Fibroblast of upper back skin (primary cell): Measurements from ENCODE around the gene CNOT2.
A peak's percentile ranks its signal among the peaks of the same experiment; 100 is the strongest.
"Not testable (repeated sequence)": the region's sequence is repeated elsewhere in the genome, so short reads cannot be mapped to it uniquely, and the experiment has no call there.

Experiments used
- DNase-seq: peaks from one replicate; pipeline ENCODE4 v3.0.0-alpha.2; 2013

Gene CNOT2

DNA sequence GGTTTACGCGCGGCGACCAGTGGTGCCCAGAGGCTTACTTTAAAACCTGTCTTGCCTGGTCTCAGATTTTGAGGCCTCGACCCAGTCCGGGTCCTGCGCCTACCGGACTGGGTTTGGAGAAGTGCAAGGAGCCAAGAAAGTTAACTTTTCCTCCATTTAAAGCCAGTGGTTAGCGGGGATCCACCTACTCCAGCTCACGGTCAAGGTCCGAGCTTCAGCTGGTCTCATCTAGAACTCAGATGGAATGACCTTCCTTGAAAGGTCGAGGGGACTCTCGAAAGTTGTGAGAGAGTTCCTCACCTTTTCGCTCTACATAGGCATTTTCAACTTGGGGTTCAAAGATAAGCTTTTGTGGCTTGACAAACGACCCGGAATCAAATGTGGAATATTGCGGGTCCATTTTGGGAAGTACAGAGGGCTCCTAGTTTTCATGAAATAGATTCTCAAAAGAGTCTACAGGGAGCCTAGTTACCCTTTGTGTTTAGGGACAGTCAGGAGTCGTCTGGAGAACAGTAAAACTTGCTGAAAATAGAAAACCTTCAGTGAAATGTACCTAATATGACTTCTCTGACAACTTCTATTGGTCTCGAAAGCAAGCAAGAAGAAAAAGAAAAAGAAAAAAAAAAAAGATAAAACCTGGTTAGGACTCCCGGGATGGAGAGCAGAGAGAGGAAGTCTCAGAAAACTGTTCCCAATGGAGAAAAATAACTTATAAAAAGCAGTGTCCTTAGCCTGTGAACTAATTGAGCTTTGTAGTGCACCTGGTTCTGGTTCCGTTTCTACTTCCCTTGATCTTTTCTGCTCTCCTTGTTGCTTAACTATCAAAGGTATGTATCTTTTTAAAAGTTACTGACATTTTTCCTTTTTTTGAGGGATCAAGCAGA lies 124.3 kb downstream of the CNOT2 start:
- DNase-seq = no peak

DNA sequence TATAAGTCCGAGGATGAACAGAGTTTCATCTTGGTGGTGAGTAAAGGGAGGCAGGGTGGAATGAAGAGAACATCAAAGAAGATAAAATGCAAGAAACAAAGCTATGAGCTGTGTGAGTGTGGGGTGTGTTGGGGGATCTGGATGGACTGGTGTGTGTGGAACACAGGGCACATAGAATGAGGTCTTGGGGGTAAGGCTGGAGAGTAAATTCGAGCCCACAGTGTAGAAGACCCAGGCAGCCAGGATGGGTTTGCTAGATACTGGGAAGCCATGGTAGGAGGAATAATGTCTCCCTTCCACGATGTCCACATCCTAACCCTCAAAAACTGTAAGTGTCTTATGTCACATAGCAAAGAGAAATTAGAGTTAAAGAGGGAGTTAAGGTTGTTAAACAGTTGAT lies 129.6 kb downstream of the CNOT2 start:
- DNase-seq = no peak

DNA sequence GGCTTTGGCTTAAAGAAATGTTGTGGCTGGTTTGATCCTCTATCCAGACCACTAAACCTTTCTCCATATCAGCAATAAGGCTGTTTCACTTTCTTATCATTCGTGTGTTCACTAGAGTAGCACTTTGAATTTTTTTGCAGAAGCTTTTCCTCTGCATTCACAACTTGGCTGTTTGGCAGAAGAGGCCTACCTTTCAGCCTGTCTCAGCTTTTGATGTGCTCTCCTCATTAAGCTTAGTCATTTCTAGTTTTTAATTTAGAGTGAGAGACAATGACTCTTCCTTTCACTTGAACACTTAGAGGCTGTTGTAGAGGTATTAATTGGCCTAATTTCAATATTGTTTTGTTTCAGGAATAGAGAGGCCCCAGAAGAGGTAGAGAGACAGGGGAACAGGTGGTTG lies 136.6 kb downstream of the CNOT2 start:
- DNase-seq = no peak

DNA sequence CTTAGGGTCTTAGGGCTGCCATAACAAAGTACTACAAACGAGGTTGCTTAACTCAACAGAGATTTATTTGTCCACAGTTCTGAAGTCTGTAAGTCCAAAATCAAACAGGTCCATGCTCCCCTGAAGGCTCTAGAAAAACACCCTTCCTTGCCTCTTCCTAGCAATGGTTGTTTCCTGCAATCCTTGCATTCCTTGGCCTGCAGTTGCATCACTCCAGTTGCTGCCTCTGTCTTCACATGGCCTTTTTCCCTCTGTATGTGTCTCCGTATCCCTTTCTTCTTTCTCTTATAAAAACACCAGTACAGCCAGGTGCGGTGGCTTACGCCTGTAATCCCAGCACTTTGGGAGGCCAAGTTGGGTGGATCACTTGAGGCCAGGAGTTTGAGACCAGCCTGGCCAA lies 140.3 kb downstream of the CNOT2 start:
- peak; percentile 44 for DNase-seq

DNA sequence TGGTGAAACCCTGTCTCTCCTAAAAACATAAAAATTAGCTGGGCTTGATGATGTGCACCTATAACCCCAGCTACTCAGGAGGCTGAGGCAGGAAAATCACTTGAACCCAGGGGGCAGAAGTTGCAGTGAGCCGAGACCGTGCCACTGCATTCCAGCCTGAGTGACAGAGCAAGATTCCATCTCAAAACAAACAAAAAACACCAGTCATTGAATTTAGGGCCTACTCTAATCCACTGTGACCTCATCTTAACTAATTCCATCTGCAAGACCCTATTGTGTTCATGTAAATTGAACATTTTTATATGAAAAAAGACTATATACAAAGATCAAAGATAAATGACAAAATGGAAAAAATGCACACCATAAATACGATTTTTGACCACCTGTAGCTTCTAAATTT lies 140.7 kb downstream of the CNOT2 start:
- DNase-seq = no peak

DNA sequence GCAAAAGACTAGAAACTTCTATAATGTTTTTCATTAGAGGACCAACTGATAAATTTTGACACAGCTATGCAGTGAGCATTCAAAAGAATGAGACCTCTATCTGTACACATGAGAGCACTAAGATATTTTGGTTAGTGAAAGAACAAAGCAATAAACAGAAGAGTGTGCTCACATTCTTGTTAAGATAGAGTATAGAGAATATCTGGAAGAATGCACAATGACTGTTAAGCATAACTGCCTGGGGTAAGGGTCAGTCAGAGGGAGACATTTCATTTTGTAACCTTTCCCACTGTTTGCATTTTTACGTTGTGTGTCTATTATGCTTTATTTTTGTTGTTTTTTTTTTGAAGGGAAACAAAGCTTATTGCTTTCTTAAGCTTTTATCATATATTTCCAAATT lies 143.5 kb downstream of the CNOT2 start:
- no peak for DNase-seq

DNA sequence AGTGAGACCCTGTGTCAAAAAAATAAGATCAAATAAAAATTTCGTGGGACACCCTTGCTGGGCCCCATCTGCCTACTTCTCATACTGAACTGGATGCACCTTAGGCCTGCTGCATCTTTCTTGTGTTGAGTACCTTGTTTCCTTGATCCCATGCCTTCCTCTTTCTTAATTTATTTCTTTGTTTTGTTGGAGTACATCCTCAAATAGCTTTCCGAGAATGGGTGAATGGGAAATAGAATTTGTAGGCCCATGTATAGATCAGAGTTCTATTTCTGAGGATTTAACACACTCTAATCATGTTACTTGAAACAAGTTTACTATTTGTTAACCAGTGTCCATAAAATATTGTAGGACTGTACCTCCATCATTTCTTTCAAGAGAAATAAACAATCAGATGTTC lies 146.4 kb downstream of the CNOT2 start:
- DNase-seq = no peak

DNA sequence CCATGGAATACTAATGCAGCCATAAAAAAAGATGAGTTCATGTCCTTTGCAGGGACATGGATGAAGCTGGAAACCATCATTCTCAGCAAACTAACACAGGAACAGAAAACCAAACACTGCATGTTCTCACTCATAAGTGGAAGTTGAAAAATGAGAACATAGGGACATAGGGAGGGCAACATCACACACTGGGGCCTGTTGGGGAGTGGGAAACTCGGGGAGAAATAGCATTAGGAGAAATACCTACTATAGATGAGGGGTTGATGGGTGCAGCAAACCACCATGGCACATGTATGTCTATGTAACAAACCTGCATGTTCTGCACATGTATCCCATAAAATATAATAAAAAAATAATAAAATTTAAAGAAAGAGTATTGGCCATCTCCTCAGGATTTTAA lies 149.4 kb downstream of the CNOT2 start:
- not testable (repeated sequence) for DNase-seq

DNA sequence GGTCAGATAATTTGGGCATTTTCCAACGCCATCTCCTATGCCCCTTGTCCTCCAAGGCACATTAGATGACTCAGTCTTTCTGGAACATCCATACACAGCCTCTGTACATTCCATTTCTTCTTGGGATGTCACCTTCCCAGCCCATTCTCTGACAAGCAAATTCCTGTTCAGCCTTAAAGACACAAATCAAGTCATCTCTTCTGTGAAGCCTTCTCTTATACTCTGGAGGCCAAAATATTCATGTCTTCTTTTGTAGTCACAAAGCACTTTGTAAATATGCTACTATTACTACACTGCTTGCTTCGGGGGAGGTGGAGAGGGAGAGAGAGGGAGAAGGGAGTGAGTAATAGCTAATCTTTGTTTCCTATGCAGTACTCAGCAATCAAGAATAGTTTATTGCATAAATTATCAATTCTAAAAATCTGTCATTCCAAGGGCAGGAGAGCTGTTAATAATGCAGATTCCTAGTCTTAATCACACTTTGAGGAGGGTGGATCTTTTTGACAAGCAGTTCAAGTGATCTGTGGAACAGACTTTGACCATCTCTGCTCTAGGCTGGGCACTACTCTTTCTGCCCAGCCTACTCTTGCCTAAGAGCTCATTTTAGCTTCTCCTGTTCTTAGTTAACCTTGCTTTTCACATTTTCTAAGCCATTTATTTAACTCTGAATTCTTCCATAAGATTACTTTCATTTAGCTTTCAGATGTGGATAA lies 150.7 kb downstream of the CNOT2 start:
- peak; percentile 83 for DNase-seq

DNA sequence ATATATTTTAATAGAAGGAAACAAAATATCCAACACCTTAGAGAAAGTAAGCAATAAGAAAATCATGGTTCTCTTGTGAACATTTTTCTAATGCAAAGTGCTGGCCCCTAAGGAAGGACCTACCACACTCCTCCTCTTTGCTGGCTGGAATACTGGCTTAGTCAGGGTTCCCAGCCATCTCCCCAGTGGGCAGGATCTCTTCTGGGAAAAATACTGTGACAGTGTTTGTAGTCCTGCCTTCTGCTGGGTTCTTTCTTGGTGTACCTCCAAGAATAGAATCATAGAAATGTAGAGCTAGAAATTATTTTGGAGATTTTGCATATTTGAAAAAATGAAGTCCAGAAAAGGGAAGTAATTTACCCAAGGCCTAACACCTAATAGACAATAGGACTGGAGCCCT lies 154.8 kb downstream of the CNOT2 start:
- DNase-seq = no peak

DNA sequence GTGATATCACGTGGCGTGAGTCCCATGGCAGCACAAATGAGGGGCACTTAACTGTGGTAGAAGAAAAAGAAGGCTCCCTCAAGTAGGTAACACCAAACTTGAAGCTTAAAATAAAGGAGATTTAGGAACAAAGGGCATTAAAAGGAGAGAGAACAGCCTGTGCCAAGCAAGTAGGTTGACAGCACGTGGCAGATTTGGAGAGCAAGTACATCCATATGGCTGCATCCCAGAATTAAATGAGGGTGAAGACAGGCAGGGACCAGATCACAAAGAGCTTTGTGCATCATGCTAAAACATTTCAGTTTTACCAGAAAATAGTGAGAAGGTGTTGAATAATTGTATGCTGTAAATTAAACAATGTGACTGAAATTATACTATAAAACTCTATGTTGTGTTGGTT lies 155.6 kb downstream of the CNOT2 start:
- no peak for DNase-seq

DNA sequence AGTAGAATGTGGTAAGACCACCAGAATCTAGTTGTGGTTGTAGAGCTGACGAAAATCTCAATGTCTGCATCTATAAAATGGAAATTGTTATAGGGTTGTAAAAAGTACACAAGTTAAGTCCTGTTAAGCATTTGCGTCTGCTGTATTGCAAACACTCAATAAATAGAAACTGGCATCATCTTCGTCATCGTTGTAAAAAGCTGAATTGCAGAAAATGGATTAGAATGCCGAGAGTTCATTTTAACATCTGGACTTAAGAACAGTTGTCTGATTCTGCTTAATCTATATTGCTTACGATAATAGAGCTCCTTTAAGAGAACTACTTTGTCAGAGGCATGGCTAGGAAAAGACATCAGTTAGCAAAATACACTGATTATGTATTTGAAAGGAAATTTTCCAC lies 156.1 kb downstream of the CNOT2 start:
- no peak for DNase-seq

DNA sequence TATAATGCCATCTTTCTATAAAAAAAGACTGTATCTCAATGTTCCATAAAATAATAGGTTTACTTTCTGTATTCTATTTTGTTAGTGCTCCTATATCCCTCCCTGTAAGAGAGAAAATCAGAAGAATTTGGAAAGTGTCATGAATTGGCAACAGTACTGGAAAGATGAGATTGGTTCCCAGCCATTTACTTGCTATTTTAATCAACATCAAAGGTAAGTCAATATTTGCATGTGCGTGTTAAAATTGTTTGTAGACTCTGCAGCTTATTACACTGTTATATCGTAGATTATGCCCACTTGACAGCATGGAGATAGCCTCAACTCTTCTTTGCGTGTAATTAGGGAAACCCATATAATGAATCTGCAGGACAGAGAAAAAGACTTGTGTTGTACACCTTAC lies 156.9 kb downstream of the CNOT2 start:
- no peak for DNase-seq

DNA sequence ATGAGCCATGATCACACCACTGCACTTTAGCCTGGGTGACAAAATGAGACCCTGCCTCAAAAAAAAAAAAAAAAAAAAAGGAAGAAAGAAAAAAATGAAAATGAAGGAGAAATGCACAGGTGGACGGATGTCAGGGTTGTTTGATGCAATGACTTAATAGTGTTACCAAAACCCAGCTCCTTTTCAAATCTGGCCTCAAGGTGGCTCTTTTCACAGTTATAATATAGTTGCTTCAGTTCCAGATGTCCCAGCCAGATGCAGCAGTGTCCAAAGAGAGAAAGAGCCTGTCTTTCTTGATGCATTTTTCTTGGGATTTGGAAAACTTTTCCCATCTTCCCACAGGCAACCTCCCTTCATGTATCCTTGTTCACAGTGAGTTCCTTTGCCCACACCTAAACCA lies 159.4 kb downstream of the CNOT2 start:
- DNase-seq = no peak

DNA sequence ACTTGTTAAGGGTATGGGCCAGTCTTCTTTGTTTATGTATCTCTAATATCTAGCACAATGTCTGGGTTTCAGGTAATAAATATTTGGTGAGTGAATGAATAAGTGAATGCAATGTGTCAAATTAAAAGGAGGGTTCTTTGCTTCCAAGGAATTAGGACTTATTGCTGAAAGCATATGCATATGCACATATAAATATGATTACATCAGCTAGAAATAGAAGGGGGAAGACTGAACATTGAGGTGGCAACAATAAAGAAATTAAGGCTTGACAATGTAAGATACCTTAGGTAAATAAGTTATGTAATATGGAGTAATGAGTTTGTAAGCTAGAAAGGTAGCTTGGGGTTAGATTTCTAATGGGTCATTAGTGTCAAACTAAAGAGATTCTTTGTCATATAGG lies 160.6 kb downstream of the CNOT2 start:
- no peak for DNase-seq
